ENCODE measurements around the gene GALNT8.

GRCh38 chr12:4775936-4776335 is 55.7 kb downstream of the GALNT8 start:
- TF ChIP-seq CTCF (IDR thresholded peaks at IDR 0.05 in 2 of 3, conservative IDR thresholded peaks at IDR 0.05 in 1 of 3; ENCODE audit: control insufficient read depth in 2 of 3, extremely low read depth in 1 of 3, insufficient read depth in 1 of 3, low read depth in 3 of 3, low read length in 3 of 3) = no peak
- TF ChIP-seq SIN3A (IDR thresholded peaks at IDR 0.05; ENCODE audit: low read depth, low read length) = no peak
- no peak for TF ChIP-seq ESRRA (IDR thresholded peaks at IDR 0.05; ENCODE audit: low read length)
